Skin epidermis (tissue), 12 donors: ENCODE results near the gene OR10H4.
"Not testable (repeated sequence)": the region's sequence is repeated elsewhere in the genome, so short reads cannot be mapped to it uniquely, and the experiment has no call there.

ENCODE experiments used
- H3K27ac ChIP-seq, 21 experiments: fragments of 200-600 bp; sonication (generic) in 11 of 21; one replicate each; pipeline ENCODE4 v1.5.0; 2020; ENCODE audit warnings: mild to moderate bottlenecking in 3 of 21, inconsistent platforms in 2 of 21, moderate library complexity in 2 of 21
- H3K4me3 ChIP-seq, 7 experiments: fragments of 200-600 bp; sonication (generic) in 2 of 7; one replicate each; pipeline ENCODE4 v1.5.0; 2020; ENCODE audit warnings: inconsistent platforms in 2 of 7, mild to moderate bottlenecking in 2 of 7, moderate library complexity in 1 of 7

OR10H4 gene, protein sequence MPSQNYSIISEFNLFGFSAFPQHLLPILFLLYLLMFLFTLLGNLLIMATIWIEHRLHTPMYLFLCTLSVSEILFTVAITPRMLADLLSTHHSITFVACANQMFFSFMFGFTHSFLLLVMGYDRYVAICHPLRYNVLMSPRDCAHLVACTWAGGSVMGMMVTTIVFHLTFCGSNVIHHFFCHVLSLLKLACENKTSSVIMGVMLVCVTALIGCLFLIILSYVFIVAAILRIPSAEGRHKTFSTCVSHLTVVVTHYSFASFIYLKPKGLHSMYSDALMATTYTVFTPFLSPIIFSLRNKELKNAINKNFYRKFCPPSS

DNA sequence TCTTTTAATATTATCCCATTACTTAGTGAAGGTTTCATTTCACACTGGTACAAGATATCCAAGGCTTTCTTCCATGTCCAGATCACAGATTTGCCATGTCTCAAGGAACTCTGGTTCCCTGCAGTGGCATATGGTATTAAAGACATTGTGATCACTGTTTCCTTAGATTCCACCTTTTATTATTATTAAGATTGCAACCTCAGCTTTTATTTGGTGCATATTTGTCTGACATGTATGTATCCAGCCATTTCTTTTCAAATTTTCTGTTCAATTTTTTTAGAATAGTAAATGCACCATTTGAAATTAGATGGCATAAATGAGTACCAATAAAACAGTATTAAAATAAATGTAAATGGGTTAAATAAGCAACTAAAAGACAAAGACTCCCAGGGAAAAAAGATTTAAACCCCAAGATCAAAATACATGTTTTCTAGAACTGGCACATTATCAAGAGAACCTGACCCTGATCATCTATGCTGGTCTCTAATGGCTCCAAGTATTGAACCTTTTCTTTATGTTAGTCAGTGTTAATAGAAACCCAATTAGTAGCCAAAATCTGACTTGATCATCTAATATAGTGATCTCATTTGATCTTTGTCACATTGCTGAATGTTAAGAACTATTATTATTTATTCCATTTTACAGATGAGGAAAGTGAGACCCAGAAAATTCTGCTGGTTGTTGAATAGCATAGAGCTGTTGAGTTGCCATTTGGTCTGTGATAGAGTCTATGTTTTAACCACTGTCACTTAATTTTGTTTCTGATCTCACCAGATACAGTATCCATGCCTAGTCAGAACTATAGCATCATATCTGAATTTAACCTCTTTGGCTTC, at the start of gene OR10H4:
OR10H4 (plus strand) TSS at position 786 of the 836 bp plus-strand sequence; CDS start at position 786, 0 bp downstream.
- H3K27ac ChIP-seq = no peak within 1 kb of the TSS
- H3K4me3 ChIP-seq = no peak within 1 kb of the TSS

DNA sequence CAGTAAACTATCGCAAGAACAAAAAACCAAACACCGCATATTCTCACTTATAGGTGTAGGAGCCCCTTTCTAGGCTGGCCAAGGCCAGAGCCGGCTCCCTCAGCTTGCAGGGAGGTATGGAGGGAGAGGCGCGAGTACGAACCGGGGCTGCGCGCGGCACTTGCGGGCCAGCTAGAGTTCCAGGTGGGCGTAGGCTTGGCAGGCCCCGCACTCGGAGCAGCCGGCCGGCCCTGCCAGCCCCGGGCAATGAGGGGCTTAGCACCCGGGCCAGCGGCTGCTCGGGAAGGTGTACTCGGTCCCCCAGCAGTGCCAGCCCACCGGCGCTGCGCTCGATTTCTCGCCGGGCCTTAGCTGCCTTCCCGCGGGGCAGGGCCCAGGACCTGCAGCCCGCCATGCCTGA, 49.2 kb upstream of the OR10H4 start:
- H3K27ac ChIP-seq = not testable (repeated sequence)
- peak overlapping the region in 1 of 7 experiments; percentile 15 for H3K4me3 ChIP-seq

DNA sequence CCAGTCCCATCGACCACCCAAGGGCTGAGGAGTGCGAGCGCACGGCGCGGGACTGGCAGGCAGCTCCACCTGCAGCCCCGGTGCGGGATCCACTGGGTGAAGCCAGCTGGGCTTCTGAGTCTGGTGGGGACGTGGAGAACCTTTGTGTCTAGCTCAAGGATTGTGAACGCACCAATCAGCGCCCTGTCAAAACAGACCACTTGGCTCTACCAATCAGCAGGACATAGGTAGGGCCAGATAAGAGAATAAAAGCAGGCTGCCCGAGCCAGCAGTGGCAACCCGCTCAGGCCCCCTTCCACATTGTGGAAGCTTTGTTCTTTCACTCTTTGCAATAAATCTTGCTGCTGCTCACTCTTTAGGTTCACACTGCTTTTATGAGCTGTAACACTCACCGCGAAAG, 48.8 kb upstream of the OR10H4 start:
- H3K4me3 ChIP-seq = peak overlapping the region in 1 of 7 experiments; percentile 15
- not testable (repeated sequence) for H3K27ac ChIP-seq

DNA sequence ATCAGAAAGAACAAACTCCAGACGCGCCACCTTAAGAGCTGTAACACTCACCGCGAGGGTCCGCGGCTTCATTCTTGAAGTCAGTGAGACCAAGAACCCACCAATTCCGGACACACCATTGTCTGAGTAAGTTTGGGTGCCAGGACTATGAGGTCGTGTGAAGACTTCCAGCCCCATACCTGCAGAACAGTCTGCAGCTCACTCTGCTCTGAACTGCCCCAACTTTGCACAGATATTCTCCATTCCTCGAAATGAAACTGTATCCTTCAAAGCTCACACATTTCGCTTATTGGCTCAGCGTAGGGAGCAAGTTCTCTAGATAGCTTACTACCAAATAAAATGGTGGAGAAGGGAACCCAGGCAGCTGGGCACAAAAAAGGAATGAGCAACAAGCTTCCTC, 48.3 kb upstream of the OR10H4 start:
- Histone ChIP-seq H3K27ac (no peak overlapping the region), H3K4me3 (no peak overlapping the region)

DNA sequence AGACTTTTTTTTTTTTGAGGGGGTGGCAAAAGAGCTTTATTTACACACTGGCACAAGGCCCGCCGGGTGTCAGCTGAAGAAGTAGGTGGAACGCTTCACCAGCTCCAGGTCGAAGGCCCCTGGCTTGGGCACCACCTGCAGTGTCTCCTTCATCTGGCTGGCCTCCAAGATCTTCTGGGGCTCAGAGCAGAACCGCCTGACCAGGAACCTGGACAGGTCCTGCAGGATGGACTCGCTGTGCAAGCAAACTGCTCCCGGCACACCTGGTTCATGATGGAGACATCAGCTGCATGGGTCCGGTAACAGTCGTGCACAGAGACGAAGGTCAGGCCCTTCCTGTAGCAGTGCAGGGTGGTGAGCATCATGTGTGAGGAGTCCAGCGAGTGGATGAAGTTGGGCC, 46.6 kb upstream of the OR10H4 start:
- no peak overlapping the region for H3K27ac ChIP-seq

DNA sequence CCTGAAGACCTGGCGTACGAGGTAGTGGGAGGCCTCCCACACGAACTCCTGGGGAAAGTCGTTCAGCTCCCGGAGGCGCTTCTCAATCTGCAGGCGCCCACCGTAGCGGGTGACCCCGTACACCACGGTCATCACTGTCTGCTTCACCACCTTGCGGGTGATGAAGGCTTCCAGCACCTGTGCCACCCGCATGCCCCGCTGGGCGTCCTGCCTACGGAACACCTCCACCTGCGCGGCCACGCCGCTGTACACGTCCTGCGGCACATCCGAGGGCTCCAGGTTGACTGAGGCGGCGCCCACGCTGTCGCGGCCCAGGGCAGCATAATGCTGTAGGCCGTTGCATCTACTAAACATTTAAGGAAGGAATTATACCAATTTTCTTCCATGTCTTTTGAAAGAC, 45.9 kb upstream of the OR10H4 start:
- H3K27ac ChIP-seq, H3K4me3 ChIP-seq: not testable (repeated sequence)

More for the DNA sequence above, 46.6 kb upstream of the OR10H4 start:
- H3K4me3 ChIP-seq = no peak overlapping the region

DNA sequence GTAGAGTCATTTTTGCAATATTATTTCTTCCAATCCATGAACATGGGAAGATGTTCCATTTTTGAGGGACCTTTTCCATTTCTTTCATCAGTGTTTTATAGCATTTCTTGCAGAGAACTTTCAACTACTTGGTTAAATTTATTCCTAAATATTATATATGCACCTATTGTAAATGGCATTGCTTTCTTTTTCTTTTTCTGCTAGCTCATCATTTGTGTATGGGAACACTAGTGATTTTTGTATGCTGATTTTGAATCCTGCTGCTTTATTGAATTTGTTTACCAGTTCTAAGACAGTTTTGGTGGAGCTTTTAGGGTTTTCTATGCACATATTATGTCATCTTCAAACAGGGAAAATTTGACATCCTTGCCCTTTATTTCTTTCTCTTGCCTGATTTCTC, 43.8 kb upstream of the OR10H4 start:
- Histone ChIP-seq H3K27ac (no peak overlapping the region), H3K4me3 (no peak overlapping the region)

DNA sequence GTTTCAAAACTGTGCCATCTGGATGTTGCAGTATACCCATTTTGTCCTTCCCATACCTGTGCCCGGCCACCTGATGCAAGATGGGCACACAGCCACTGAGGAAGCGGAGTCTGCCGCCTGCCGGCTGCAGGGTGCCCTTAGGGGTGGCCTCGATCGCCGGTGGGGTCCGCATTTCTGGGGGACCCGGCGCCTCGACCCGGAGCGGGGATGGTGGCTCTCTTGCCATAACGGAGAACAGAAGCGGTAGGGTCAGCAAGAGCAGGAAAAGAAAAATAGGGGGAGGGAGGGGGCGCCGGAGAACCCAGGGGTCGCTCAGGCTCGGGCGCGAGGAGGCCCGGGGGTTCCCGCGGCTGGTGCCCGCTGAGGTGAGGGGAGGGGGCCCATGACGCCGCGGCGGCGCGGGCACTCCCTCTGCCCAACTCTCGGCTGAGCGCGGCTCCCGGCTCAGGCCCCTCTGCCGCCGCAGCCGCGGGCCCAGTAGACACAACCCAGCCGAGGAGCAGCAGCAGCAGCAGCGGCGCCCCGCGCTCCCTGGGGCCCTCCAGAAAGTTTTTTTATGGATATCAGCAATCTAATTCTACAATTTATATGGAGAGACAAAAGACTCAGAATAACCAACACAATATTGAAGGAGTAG, 37.1 kb upstream of the OR10H4 start:
- peak overlapping the region in 2 of 7 experiments; percentile 3 to 14 for H3K4me3 ChIP-seq
- H3K27ac ChIP-seq = no peak overlapping the region

DNA sequence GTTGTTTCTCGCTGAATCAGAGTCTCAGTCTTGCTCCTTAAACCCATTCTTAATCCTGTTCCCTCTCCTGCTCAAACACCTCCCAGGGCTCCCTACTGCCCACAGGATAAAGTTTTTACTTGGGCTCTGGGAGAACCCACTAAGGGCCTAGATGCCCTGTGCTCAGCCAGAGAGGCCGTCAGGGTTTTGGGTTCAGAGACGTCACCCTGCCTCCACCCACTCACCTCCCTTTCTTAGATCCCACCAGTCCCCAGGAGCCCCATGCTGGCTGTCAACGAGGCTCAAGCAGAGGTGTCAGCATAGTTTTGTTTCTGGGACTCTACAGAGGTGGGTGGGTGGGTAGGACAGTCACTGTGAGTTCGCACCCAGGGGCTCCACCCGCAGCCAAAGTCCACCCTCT, 35.4 kb upstream of the OR10H4 start:
- Histone ChIP-seq H3K27ac (no peak overlapping the region), H3K4me3 (no peak overlapping the region)

DNA sequence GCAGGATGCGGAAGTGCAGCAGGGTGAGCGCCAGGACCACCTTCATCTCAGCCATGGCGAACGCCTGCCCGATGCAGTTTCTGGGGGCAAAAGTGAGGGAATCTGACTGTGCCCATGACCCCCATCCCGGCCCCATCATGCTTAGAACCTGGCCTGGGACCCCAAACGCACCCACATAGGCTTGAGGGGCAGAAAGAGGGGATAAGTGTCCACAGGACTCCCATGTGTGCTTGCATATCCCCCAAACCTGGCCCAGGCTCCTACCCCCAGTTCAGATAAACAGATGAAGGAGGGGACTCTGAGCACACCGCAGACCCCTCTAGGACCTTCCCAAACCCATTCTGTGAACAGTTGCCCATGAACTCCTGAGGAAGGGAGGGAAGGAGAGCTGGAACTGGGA, 35.0 kb upstream of the OR10H4 start:
- H3K27ac ChIP-seq = no peak overlapping the region
- no peak overlapping the region for H3K4me3 ChIP-seq

DNA sequence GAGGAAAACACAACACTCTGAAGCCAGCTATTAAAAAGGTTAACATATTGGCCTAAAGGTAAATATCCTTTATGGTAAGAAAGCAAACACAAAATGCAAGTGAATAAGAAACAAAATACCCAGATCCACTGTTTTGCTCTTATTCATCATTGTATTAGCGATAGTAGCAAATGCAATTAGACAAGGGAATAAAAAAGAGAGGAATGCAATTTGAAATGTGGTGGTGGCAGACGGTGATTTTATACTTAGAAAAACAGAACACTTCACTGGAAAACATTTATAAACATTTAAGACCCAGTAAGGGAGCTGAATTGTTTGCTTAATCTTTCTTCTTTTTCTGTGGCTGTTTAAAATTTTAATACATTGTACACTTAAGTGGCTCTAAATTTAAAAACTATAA, 33.7 kb upstream of the OR10H4 start:
- H3K27ac ChIP-seq = no peak overlapping the region
- H3K4me3 ChIP-seq = no peak overlapping the region

DNA sequence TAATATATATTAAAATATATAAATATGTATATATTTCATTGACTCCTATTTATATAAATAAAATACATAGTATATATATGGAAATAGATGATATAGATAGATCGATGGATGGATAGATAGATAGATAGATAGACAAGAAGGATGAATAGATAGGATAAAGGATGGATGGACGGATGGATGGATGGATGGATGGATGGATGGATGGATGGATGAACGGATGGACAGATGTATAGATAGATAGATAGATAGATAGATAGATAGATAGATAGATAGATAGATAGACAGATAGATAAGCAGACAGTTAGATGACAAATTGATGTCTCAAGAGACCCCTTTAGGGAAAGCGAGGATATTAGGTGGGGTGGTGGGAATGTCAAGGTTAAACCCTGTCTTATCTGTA, 29.6 kb upstream of the OR10H4 start:
- Histone ChIP-seq H3K27ac (no peak overlapping the region), H3K4me3 (no peak overlapping the region)

DNA sequence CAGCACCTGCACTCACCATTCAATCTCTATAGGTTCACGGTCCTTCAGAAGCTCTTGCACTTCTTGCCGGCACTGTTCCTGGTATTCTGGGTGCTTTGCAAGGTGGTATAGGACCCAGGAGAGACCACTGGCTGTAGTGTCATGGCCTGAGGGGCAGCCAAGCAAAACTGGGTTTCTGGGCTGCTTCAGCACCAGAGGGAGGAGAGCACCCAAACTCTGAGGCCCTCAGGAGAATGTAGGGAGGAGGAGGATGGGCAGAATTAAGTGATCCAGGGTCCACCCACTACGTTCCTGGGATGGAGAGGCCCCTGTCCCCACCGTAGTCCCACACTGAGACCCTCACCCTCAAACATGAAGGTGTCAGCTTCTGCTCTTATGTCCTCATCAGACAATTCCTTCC, 26.8 kb upstream of the OR10H4 start:
- Histone ChIP-seq H3K4me3 (no peak overlapping the region), H3K27ac (no peak overlapping the region)

DNA sequence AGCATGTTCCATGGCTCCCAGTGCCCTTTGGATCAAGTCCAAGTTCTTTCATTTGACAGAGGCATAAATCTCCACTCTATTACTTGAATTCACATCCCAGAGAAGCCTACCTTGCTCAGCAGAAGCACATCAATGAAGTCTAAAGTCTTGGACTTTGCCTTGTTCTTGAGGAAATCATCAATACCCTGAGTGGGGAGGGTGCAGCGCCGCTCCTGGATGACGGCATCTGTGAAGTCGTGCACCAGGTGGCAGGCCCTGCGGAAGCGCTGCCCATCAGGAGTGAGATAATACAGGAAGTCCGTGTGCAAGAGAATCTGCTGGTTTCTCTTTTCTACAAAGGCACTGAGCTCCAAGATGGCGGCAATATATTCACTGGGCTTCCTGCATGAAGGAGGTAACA, 25.1 kb upstream of the OR10H4 start:
- H3K27ac ChIP-seq = no peak overlapping the region
- H3K4me3 ChIP-seq = no peak overlapping the region

DNA sequence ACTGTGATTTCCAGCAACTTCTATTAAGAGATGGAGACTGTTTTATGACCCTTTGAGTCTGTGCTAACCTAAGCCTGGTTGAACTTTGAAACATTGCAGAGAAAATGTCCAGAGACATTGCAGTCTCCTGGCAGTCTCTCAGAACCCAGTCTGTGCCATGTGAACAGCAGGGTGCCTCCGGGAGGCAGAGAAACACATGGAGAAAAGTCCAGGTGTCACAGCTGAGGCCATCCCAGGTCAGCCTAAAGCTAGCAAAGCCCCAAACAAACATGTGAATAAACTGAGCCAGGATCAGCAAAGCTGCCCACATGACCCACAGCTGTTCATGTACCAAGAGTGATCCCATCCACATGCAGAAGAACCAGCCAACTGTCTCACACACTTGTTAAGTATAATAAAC, 22.3 kb upstream of the OR10H4 start:
- Histone ChIP-seq H3K27ac (no peak overlapping the region), H3K4me3 (no peak overlapping the region)

DNA sequence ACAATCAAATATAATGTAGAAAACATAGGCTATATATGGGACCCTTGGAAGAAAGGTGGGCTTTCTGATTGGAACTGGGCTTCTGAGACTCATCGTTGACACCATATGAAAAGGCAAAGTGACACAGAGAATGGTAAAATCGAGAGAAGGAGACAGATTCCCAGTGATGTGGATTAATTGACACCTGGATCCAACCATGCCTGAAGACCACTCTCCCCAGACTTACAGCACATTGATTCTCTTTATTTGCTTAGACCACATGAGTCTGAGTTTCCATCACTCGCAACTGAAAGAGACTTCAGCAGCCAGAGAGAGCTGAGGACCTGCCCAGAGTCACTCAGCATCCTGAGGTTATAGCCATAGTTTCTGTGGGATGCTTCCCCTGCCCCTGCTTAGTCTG, 20.5 kb upstream of the OR10H4 start:
- Histone ChIP-seq H3K27ac (no peak overlapping the region), H3K4me3 (no peak overlapping the region)

DNA sequence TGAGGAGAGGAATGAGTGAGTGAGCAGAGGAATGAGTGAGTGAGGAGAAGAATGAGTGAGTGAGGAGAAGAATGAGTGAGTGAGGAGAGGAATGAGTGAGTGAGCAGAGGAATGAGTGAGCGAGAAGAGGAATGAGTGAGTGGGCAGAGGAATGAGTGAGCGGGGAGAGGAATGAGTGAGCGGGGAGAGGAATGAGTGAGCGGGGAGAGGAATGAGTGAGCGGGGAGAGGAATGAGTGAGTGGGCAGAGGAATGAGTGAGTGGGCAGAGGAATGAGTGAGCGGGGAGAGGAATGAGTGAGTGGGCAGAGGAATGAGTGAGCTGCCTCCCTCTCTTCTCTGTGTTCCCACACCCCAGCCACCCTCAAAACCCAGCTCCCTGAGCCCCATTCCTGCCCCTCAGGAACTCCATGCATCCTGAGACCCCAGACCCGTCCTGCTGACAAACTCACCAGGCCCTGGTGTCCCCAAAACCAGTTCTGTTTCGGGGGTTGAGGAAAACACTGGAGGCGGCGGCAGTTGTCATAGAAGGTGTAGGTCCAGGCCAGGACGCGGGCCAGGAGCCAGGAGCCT, 15.0 kb upstream of the OR10H4 start:
- peak overlapping the region in 2 of 21 experiments; percentile 31 to 47 for H3K27ac ChIP-seq
- not testable (repeated sequence) for H3K4me3 ChIP-seq

DNA sequence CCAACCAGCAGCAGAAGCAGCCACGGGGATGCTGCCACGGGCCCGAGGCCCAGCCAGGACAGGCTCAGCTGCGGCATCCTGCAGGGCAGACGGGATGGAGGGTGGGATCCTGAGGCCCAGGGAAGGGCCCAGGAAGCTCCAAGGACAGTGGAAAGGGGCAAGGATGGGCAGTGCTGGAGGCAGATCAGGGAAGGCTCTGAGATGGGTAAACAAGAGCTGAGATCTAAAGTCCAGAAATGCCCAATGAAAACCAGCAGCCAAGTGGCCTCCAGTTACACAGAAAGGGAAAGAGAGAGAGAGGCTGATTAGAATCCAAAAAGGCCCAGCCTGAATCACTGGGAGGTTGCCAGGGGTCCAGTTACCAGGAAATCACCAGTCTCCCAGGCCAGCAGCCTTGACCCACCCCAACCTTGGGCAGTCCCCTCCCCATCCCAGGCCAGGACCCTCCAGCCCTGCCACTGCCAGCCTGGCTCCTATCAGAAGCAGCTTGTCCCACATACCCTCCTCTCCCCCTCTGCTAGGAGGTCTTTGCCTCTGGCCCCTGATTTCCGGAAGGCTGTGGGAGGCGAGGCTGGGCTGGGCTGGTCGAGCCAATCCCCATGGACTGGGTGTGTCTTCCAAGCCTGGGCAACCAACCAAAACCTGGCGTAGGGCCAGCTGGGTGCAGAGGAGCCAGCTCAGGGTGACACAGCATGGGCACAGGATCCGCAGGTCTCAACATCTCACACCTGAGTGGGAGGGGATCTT, 14.3 kb upstream of the OR10H4 start, which contains the start of gene CYP4F11:
CYP4F11 (minus strand) TSS at position 198 of the 747 bp plus-strand sequence; CDS start at position 77, 121 bp downstream.
- peak within 1 kb of the TSS in 3 of 21 experiments; percentile 31 to 47 (median 37) for H3K27ac ChIP-seq
- H3K4me3 ChIP-seq = no peak within 1 kb of the TSS

DNA sequence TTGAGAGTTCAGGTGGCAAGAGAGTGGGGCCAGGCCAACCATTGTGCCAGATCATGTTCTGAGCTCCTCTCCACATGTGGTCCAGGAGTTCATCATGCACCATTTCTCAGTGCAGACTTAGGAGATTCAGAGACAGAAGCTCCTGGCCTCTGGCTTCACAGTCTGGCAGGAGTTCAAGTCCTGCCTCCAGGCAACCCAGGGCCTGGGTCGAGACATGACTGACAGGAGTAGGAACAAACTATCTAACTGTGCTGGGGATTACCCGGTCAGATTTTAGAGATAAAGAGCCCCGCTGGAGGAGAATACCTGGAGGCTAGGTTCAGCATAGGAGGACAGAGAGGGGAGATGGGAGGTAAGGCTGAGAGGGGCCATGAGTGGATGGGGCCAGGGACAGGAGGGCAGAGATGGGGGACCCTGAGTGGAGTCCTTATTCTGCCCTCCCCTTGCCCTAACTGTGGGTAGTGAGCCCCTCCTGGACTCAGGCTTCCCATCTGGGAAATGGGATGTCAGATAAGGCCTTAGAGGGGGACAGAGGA, 13.6 kb upstream of the OR10H4 start:
- H3K4me3 ChIP-seq = no peak overlapping the region
- H3K27ac ChIP-seq = peak overlapping the region in 1 of 21 experiments; percentile 37
